Chondrocyte (in vitro differentiated cells): ENCODE measurements around the gene PRKCH. TPM values are rescaled to one million over a fixed set of nuclear protein-coding genes. Genes with fewer than 3 reads are reported as not detected.

ENCODE experiments used
- DNase-seq: peaks from one replicate; pipeline ENCODE4 v3.0.0; 2021; ENCODE audit warnings: mixed read lengths, low spot score
- H3K27ac Mint-ChIP-seq: one replicate; pipeline ENCODE4 v1.8.0; 2021; ENCODE audit warnings: mild to moderate bottlenecking, moderate library complexity, mixed read lengths; ENCODE audit not compliant: unreplicated experiment
- H3K27me3 Mint-ChIP-seq: 2 replicates; pipeline ENCODE4 v1.8.0; 2021; ENCODE audit warnings: low read depth, mixed read lengths
- H3K36me3 Mint-ChIP-seq: 2 replicates; pipeline ENCODE4 v1.8.0; 2021; ENCODE audit warnings: low read depth, mixed read lengths
- H3K4me1 Mint-ChIP-seq: 2 replicates; pipeline ENCODE4 v1.8.0; 2021; ENCODE audit warnings: low read depth, mild to moderate bottlenecking, mixed read lengths
- H3K4me3 Mint-ChIP-seq: one replicate; pipeline ENCODE4 v1.8.0; 2021; ENCODE audit warnings: mild to moderate bottlenecking, moderate library complexity, mixed read lengths; ENCODE audit not compliant: unreplicated experiment
- H3K9me3 Mint-ChIP-seq: 2 replicates; pipeline ENCODE4 v1.8.0; 2021; ENCODE audit warnings: low read depth, mixed read lengths
- CTCF ChIP-seq: fragments of 200-600 bp; sonication (generic); IDR thresholded peaks from 2 replicates; pipeline ENCODE4 v1.5.0; 2021; ENCODE audit warnings: antibody characterized with exemption, mild to moderate bottlenecking, moderate library complexity
- total RNA-seq: library from RNA; stranded (reverse); gene quantifications from 3 replicates; pipeline ENCODE4 v1.2.1, GENCODE V29; 2021

Gene PRKCH
- total RNA-seq, 1 donor from 2014 or later: 9.7 TPM

- H3K4me3 Mint-ChIP-seq: no peak overlapping the region
- no peaks in the 10 kb centered on the region for H3K36me3 Mint-ChIP-seq
- peak overlapping the region; percentile 57 for H3K27ac Mint-ChIP-seq
Observed at GRCh38 chr14:61433828-61434227, 112.4 kb downstream of the PRKCH start.

DNA sequence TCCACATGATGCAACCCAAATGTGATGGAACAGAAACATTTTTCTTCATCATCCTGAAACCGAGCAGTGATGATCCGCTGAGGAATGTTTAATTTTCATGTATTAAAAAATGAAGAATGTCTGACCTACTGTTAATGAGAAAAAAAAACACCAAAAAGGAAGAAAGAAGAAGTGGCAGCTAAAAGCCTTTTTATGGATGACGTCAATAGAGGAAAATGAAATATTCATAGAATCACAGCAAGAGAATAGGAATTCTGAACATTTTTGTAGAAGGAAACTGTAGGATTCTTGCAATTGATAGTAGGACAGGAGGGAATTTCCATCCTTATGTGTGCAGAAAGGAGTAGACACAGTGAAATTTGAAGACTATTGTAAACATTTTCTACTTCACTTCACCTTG is 112.9 kb downstream of the PRKCH start:
- no peak for TF ChIP-seq CTCF
- peaks cover 45% of the 10 kb centered on the region for H3K4me1 Mint-ChIP-seq
- no peaks in the 10 kb centered on the region for H3K27me3 Mint-ChIP-seq
- H3K36me3 Mint-ChIP-seq: no peaks in the 10 kb centered on the region
- peak overlapping the region; percentile 57 for H3K27ac Mint-ChIP-seq
- no peak overlapping the region for H3K4me3 Mint-ChIP-seq
- no peak for DNase-seq
- peaks cover 5% of the 10 kb centered on the region for H3K9me3 Mint-ChIP-seq

More at GRCh38 chr14:61433828-61434227, 112.4 kb downstream of the PRKCH start:
- H3K27me3 Mint-ChIP-seq: no peaks in the 10 kb centered on the region
- no peak for DNase-seq
- H3K4me1 Mint-ChIP-seq: peaks cover 45% of the 10 kb centered on the region
- TF ChIP-seq CTCF: no peak
- peaks cover 5% of the 10 kb centered on the region for H3K9me3 Mint-ChIP-seq

GRCh38 chr14:61435563-61436337 is 114.4 kb downstream of the PRKCH start:
- no peaks in the 10 kb centered on the region for H3K27me3 Mint-ChIP-seq
- no peak overlapping the region for H3K4me3 Mint-ChIP-seq
- no peak overlapping the region for H3K27ac Mint-ChIP-seq
- H3K4me1 Mint-ChIP-seq: peaks cover 52% of the 10 kb centered on the region
- H3K36me3 Mint-ChIP-seq: no peaks in the 10 kb centered on the region
- no peak for DNase-seq
- no peak for TF ChIP-seq CTCF
- H3K9me3 Mint-ChIP-seq: peaks cover 5% of the 10 kb centered on the region

DNA sequence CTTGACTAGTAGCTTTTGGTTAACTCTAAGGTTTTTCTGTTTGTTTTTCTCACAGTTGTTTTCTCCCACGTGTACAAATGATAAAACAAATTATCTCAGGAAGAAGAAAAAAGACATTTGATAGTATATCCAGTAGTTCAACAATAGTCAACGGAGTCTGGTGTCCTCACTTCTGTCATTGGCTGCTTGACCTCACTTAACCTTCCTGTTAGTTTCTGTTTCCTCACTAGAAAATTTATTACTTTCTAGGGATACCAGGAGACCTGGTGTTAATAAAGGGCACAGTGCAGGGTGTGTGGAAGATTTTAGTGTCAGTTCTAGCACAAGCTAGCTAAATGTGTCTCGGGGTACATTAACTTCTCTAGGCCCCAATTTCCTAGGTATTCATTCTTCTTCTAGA is 116.0 kb downstream of the PRKCH start:
- Mint-ChIP-seq H3K36me3 (no peaks in the 10 kb centered on the region), H3K4me3 (no peak overlapping the region), H3K27ac (no peak overlapping the region), H3K27me3 (no peaks in the 10 kb centered on the region), H3K4me1 (peaks cover 49% of the 10 kb centered on the region), H3K9me3 (no peaks in the 10 kb centered on the region)
- TF ChIP-seq CTCF: no peak
- no peak for DNase-seq

DNA sequence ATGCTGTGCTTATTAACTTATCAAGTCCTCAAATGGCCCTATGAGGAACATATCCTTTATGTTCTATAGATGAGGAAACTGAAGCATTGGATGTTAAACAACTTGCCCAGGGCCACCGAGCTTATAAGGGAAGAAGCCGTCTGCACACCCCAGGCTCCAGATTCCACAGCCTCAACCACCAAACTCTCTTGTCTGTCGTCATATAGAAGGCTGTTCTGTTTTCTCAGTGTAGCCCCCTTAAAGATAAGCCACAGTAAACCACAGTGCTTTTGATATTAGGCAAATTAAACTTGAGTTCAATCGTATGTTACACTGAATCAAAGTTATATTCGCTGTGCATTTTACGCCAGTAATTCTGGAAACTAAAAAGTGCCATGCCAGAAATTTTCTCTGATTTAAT is 116.7 kb downstream of the PRKCH start:
- no peaks in the 10 kb centered on the region for H3K27me3 Mint-ChIP-seq
- peaks cover 48% of the 10 kb centered on the region for H3K4me1 Mint-ChIP-seq
- no peak for TF ChIP-seq CTCF
- H3K36me3 Mint-ChIP-seq: no peaks in the 10 kb centered on the region
- no peak for DNase-seq
- no peak overlapping the region for H3K27ac Mint-ChIP-seq
- H3K4me3 Mint-ChIP-seq: no peak overlapping the region
- no peaks in the 10 kb centered on the region for H3K9me3 Mint-ChIP-seq
